ENCODE results near the gene CAVIN3.

CAVIN3 gene

GRCh38 chr11:6320411-6321155, at the start of gene CAVIN3:
TSS of gene CAVIN3 (minus strand) at chr11:6320501. CDS start at chr11:6320476, 25 bp downstream.
- FAIRE-seq = peak; percentile 93

- FAIRE-seq = no peak
These were observed 45.4 kb upstream of the CAVIN3 start for GRCh38 chr11:6365659-6366058.

GRCh38 chr11:6362873-6363678, 42.8 kb upstream of the CAVIN3 start:
- FAIRE-seq = no peak

GRCh38 chr11:6362185-6362872, 42.0 kb upstream of the CAVIN3 start:
- FAIRE-seq = no peak

DNA sequence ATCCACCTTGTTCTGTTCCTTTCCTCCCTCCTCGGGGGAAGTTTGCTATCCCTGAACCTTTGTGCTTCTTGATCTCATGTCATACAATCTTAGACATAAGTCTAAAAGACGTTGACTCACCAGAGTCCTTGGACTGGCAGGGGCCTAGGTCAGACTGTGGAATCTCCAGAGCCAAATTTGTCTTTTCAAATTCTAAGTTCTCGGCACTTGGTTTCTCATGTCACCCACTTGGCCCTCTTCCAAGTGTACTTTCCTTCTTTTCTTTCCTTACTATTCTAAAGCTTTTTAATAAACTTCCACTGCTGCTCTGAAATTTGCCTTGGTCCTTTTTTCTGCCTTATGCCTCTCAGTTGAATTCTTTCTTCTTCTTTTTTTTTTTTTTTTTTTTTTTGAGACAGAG, 39.9 kb upstream of the CAVIN3 start:
- no peak for FAIRE-seq

DNA sequence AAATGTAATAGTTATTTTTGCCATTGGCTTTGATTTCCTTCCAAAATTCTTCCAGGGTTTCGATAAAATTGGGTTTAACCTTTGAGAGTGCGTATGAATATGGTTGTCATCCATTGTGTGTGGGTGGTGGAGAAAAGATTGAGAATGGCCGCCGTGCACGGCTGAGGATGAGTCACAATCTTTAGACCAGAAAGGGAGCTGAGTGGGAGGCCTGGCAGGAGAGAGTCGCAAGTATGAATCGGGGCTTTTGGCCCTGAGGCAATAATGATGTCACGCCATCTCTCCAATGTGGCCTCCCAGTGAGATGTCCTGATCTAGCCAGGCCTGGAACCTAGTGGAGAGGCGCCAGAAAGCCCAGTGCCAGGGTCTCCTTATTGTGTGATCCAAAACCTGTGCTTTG, 36.9 kb upstream of the CAVIN3 start:
- FAIRE-seq = no peak

DNA sequence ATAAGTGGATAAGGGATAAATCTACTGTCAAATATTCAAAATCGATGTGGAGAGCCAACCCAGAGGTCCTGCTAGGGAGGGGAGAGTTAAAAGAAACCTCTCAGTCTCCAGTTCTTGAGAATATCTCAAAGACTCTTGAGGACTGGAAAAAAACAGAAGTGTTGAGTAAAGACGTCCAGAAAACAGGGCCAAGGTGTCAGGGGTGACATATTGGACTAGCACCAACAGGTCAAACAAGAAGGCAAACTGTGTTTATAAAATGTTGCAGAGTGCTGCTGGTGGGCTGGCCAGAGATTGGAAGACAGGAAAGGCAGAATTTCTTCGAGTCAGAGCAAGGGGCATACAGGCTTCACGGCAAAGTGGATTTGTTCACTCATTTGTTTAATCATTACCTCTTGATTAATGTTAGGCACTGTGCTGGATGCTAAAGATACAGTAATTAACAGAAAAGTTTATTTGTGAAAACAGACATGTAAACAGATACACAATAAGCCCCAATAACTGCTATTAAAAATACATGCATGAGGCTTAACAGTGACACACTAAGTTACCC, 36.3 kb upstream of the CAVIN3 start:
- no peak for FAIRE-seq

DNA sequence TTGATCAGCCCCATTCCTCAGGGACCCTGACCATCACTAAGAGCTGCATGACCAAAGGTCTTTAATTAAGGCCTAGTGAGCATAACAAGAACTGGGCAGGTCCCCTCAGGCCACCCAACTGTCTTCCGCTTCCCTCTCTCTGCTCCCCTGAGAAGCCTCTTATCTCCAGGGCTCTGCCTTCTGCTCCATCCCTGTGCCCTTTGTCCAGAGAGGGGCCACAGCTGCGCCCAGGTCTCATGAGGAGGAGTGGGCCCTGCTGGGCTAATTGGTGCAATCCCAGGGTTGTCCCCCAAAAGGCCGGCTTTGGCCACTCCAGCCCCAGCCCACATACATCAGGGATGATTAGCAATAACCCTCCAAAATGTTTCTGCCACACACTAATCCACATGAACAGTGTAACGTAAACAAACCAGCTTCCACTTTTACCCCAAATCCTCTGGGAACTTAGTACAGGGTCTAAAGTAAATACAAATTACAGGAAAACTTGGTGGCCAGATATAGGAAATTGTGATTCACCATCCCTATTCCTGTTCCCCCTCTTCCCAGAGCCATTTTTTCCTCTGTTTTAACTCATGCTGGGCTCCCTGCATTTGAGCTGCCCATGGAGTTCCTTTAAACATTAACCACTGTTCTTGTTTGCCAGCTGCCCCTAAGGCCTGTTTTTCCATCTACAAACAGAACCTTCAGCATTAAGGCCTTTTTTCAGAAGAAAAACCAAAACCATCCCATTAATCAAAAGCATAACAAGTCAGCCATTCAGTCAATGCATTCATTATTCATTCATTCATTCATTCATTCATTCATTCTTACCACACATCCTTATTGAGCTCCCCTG, 34.6 kb upstream of the CAVIN3 start:
- no peak for FAIRE-seq

GRCh38 chr11:6353367-6353987, 33.2 kb upstream of the CAVIN3 start:
- FAIRE-seq = no peak

DNA sequence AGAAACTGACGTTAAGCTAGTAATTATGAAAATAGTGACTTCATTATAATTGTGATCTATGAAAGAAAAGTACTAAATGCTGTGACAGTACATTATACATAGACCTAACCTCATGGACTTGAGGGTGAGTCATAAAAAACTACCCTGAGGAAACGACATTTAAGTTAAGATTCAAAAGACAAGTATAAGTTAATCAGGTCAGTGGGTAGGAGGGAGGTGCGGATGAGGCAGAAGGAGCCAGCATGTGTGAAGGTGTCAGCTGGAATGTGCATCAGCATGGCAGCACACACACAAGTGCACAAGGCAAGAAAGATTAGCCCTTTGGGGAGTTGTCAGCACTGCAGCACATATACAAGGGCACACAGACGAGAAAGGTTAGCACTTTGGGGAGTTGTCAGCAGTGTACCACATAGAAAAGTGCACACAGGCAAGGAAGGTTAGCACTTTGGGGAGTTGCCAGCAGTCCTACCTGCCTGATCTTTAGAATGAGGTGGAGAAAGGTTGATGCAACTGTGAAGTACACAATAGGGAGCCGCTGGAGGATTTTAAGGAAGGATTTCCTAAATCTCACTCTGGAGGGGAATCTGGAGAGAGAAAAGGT, 31.6 kb upstream of the CAVIN3 start:
- no peak for FAIRE-seq

- no peak for FAIRE-seq
These were observed 30.2 kb upstream of the CAVIN3 start for GRCh38 chr11:6350486-6350885.

DNA sequence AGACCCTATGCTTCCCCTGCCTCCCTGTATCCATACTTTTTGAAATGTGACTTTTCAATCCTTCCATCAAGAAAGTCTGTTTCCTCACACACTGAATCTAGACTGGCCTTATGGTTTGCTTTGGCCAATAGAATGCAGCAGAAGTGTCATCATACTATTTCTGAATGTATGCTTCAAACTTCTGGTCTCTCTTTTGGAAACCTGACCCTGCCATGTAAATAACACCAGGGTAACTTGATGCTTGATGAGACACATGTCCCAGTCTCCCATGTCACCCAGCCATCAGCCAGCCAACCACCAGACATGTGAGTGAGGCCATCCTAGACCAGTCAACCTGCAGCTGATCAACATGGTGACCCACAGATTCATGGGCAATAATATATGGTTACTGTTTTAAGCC, 29.7 kb upstream of the CAVIN3 start:
- no peak for FAIRE-seq

DNA sequence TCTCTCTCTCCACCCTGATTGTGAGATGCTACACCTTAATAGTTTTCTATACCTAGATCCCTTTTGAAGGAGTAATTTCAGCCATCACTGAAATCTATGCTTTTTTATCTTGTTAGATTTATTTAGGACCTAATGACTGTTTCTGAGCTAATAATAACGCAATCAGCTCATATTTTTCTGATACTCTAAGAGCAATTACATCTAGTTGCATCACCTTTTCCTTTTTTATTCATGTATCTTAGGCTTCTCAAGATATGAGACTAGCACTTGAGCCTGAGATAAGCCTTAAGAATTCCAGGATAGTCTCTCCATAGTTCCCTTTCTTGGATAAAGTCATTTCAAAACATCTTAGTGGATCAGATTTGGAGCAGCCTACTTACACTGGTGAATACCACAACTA, 25.1 kb upstream of the CAVIN3 start:
- no peak for FAIRE-seq

GRCh38 chr11:6336293-6336692, 16.0 kb upstream of the CAVIN3 start:
- no peak for FAIRE-seq

DNA sequence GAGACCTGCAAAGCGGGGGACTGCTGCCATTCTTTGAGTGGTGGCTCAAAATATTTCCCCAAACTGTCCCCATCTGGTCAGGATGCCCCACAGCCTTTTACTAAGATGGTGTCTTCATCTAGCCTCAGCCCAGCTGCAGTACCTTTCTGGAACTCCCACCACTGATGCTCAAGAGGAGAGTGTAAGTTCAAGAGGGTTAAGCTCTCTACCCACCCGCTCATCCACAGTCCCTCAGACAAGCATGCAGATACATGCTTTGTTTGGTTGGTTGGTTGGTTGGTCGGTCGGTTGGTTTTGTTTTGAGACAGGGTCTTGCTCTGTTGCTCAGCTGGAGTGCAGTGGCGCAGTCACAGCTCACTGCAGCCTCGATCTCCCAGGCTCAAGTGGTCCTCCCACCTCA, 14.5 kb upstream of the CAVIN3 start:
- FAIRE-seq = no peak

GRCh38 chr11:6333095-6333494, 12.8 kb upstream of the CAVIN3 start:
- no peak for FAIRE-seq

DNA sequence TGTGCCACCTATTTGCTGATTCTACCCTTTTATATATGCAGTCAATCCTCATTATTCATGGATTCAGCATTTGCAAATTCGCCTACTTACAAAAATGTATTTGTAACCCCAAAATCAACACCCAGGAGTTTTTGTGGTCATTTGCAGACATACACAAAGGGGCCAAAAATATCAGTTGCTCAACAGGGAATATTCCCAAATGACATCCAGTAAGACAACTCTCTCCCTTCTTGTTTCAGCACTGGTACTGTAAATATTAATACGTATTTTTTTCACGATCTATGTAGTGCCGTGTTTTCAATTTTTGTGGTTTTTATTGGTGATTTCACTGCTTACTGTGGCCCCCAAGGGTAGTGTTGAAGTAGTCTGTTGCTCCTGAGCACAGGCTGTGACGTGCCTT, 11.8 kb upstream of the CAVIN3 start:
- no peak for FAIRE-seq

GRCh38 chr11:6328321-6328720, 8.0 kb upstream of the CAVIN3 start:
- FAIRE-seq = no peak

GRCh38 chr11:6327806-6328205, 7.5 kb upstream of the CAVIN3 start:
- FAIRE-seq = no peak

- FAIRE-seq = no peak
These were observed 6.7 kb upstream of the CAVIN3 start for GRCh38 chr11:6326985-6327384.

DNA sequence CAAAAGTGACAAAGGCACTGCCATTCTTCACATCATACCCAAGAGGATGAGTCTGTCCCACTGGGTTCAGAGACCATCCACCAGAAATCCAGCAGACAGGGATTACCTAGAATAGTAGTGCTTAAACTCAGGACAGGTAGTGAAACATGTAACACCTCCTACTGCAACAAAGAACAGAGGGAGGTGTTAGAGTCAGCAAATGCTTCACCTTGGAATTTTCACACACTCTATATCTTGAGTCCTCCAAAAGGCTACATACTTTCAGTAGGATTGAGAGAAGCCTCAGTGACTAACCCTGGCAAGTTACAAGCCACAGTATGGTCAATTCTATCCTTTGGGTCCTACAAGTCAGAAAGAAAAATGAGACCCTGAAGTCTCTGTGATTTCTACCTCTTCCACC, 6.0 kb upstream of the CAVIN3 start:
- FAIRE-seq = no peak
